Iris pigment epithelial cell (primary cell): ENCODE measurements around the gene HLA-C.
"Not testable (repeated sequence)": the region's sequence is repeated elsewhere in the genome, so short reads cannot be mapped to it uniquely, and the experiment has no call there.

Experiments
- DNase-seq: peaks from one replicate; pipeline ENCODE4 v3.0.0-alpha.2; 2011; ENCODE audit warnings: low read depth

HLA-C gene

GRCh38 chr6:31271641-31272357 is at the start of gene HLA-C:
HLA-C (minus strand) TSS chr6:31272092; CDS start chr6:31272071, 21 bp downstream.
- peak; percentile 98 for DNase-seq

GRCh38 chr6:31321005-31321707 is 49.3 kb upstream of the HLA-C start:
- DNase-seq = no peak

- DNase-seq = no peak
Measured at GRCh38 chr6:31317036-31317435, 45.1 kb upstream of the HLA-C start.

GRCh38 chr6:31309641-31310040 is 37.7 kb upstream of the HLA-C start:
- no peak for DNase-seq

- no peak for DNase-seq
Measured at GRCh38 chr6:31308845-31309175, 36.9 kb upstream of the HLA-C start.

- no peak for DNase-seq
Measured at GRCh38 chr6:31308050-31308844, 36.4 kb upstream of the HLA-C start.

- DNase-seq = no peak
Measured at GRCh38 chr6:31307669-31308049, 35.8 kb upstream of the HLA-C start.

GRCh38 chr6:31305703-31306219 is 33.9 kb upstream of the HLA-C start:
- DNase-seq = no peak

- DNase-seq = peak; percentile 22
Measured at GRCh38 chr6:31304683-31305082, 32.8 kb upstream of the HLA-C start.

GRCh38 chr6:31300797-31301196 is 28.9 kb upstream of the HLA-C start:
- DNase-seq = no peak

- no peak for DNase-seq
Measured at GRCh38 chr6:31299947-31300346, 28.1 kb upstream of the HLA-C start.

- DNase-seq = peak; percentile 4
Measured at GRCh38 chr6:31299511-31299910, 27.6 kb upstream of the HLA-C start.

- DNase-seq = no peak
Measured at GRCh38 chr6:31294056-31294455, 22.2 kb upstream of the HLA-C start.

- peak; percentile 26 for DNase-seq
Measured at GRCh38 chr6:31293343-31293742, 21.5 kb upstream of the HLA-C start.

GRCh38 chr6:31289788-31290187 is 17.9 kb upstream of the HLA-C start:
- no peak for DNase-seq

- DNase-seq = no peak
Measured at GRCh38 chr6:31287619-31288018, 15.7 kb upstream of the HLA-C start.

GRCh38 chr6:31285982-31286381 is 14.1 kb upstream of the HLA-C start:
- no peak for DNase-seq

- no peak for DNase-seq
Measured at GRCh38 chr6:31285486-31285885, 13.6 kb upstream of the HLA-C start.

- DNase-seq = not testable (repeated sequence)
Measured at GRCh38 chr6:31279647-31280046, 7.8 kb upstream of the HLA-C start.

- no peak for DNase-seq
Measured at GRCh38 chr6:31272836-31273626, 1.1 kb upstream of the HLA-C start.

GRCh38 chr6:31272436-31272835 is 544 bp upstream of the HLA-C start:
- peak; percentile 17 for DNase-seq
